ENCODE results near the gene CUL1.

DNA sequence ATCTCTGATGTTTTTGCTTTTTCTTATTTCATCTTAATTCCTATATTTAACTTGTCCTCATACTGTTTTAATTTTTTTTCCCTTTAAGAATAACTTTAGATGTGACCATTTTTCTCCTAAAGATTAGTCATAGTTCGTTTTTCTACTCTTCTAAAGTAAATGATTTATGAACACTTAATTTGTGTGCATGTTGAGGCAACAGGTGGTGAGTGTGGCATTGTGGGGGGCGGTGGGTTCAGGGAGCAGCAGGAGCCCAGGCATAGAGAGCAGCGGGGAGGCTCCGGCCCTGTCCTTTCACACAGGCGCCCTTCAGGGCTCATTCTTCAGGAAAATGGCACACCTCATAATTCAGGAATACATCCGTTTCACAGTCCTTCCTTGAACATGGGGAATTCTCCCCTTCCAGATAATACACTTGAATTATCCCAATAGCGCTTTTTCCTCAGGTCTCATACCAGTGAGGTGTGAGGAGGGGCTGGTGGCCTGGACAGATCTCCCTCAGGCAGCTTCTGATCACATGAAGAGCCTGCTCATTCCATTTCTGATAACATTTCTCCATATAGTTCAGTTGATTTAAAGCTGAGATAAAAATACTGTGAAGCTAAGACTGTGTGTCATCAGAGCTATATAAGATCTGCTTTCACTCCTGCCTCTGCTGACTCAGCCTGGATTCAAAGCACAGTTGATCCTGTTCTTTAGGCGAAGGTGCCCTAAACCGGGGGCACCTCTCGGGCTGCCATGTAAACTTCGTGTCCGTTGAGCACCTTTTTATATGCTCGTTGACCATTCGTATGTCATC, 40.2 kb downstream of the CUL1 start:
- TF ChIP-seq CTCF (IDR thresholded peaks at IDR 0.05) (no peak), ZFX (IDR thresholded peaks at IDR 0.05; ENCODE audit: borderline replicate concordance) (no peak)
